GM12878 (cell line): ENCODE measurements around the gene NOP9. TPM values are rescaled to one million over a fixed set of nuclear protein-coding genes. Genes with fewer than 3 reads are reported as not detected.

Source experiments
- GABPA ChIP-seq: IDR thresholded peaks from 2 replicates; pipeline ENCODE4 v1.6.1; 2014; ENCODE audit warnings: antibody characterized with exemption, low read depth, mild to moderate bottlenecking, inconsistent platforms
- HDGF ChIP-seq: fragments of 450-650 bp; IDR thresholded peaks from 2 replicates; pipeline ENCODE4 v1.6.1; 2016; ENCODE audit warnings: antibody characterized with exemption
- IRF5 ChIP-seq: fragments of 450-650 bp; IDR thresholded peaks from 2 replicates; pipeline ENCODE4 v1.6.1; 2017; ENCODE audit warnings: borderline replicate concordance
- JUNB ChIP-seq: IDR thresholded peaks from 2 replicates; pipeline ENCODE4 v1.6.1; 2016; ENCODE audit warnings: antibody characterized with exemption, mild to moderate bottlenecking
- JUND ChIP-seq: IDR thresholded peaks from 2 replicates; pipeline ENCODE4 v1.6.1; 2012; ENCODE audit warnings: low read depth, mild to moderate bottlenecking, low read length, improper control_type of control experiment, moderate library complexity
- NBN ChIP-seq: fragments of 450-650 bp; IDR thresholded peaks from 2 replicates; pipeline ENCODE4 v1.6.1; 2016
- TARDBP ChIP-seq: IDR thresholded peaks from 2 replicates; pipeline ENCODE4 v1.6.1; 2016; ENCODE audit warnings: borderline replicate concordance
- ZBTB40 ChIP-seq: fragments of 450-650 bp; IDR thresholded peaks from 2 replicates; pipeline ENCODE4 v1.6.1; 2016; ENCODE audit warnings: mild to moderate bottlenecking, moderate library complexity, borderline replicate concordance
- polyA plus RNA-seq, 11 experiments: library from polyadenylated mRNA; depleted of rRNA in 4 of 11; unstranded in 6 of 11; stranded (reverse) in 5 of 11; fragments of >200 nt; fragmentation: Nextera tagmentation in 4 of 11; fragmentation: Illumina TruSeq in 1 of 11; extraction: Ambion mirVana in 4 of 11; extraction: Trizol in 1 of 11; gene quantifications; 1 replicate in 1 of 11; 2 replicates in 10 of 11; pipeline versions ENCODE4 v1.2.1 to v1.2.3, GENCODE V29; 2011 to 2016; ENCODE audit warnings: inconsistent platforms in 2 of 11, missing spikeins in 2 of 11, low read depth in 1 of 11
- total RNA-seq, 4 experiments: library from RNA; depleted of rRNA in 3 of 4; stranded (reverse); fragments of >200 nt in 3 of 4; fragmentation: Illumina TruSeq in 1 of 4; extraction: Trizol in 1 of 4; gene quantifications; 2 replicates each; pipeline versions ENCODE4 v1.2.1 to v1.2.3, GENCODE V29; 2013 to 2021
- TF ChIP-seq, protein P1 (sequence below): fragments of 450-650 bp; IDR thresholded peaks from 2 replicates; pipeline ENCODE4 v1.6.1; 2018; ENCODE audit warnings: borderline replicate concordance, mild to moderate bottlenecking; ENCODE audit not compliant: partially characterized antibody

Gene NOP9
- total and polyA plus RNA-seq, 10 of the 15 experiments (the other 5 are each of a cell fraction or from before 2014, with no cell fraction given), result 2.4 to 43.9 (median 20.3) TPM

DNA sequence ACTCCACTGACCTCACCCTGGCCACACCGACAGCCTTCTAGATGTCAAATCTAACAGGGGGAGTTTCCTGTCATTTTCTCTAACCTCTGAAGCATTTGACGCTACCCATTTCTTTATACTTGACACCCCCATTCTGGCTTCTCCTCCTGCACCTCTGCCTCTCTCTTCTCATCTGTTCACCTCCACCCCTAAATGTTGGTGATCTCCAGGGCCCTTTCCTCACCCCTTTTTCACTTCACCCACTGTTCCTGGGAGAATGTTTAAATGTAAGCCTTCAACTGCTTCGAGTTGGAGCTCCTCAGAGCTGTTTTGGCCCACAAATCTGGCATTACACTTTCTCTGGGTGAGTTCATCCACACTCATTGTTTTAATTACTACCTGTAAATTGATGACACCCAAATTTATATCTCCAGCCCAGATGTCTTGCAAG is 27.8 kb upstream of the NOP9 start (continued):
- TF ChIP-seq ZBTB40, result 0 out of 2 replicates have a peak, but pooled peaks have one; percentile 8
- TF ChIP-seq GABPA, result no peak
- peak; percentile 34; the same call in 1 of the 2 replicates for TF ChIP-seq NBN
- TF ChIP-seq, protein P1, sequence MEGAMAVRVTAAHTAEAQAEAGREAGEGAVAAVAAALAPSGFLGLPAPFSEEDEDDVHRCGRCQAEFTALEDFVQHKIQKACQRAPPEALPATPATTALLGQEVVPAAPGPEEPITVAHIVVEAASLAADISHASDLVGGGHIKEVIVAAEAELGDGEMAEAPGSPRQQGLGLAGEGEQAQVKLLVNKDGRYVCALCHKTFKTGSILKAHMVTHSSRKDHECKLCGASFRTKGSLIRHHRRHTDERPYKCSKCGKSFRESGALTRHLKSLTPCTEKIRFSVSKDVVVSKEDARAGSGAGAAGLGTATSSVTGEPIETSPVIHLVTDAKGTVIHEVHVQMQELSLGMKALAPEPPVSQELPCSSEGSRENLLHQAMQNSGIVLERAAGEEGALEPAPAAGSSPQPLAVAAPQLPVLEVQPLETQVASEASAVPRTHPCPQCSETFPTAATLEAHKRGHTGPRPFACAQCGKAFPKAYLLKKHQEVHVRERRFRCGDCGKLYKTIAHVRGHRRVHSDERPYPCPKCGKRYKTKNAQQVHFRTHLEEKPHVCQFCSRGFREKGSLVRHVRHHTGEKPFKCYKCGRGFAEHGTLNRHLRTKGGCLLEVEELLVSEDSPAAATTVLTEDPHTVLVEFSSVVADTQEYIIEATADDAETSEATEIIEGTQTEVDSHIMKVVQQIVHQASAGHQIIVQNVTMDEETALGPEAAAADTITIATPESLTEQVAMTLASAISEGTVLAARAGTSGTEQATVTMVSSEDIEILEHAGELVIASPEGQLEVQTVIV, result peak; percentile 38
- TF ChIP-seq IRF5, result peak; percentile 29; the same call in 1 of the 2 replicates
- no peak for TF ChIP-seq JUND
- TF ChIP-seq HDGF, result peak; percentile 88; the same call in 1 of the 2 replicates
- TF ChIP-seq TARDBP, result no peak
- no peak for TF ChIP-seq JUNB
